T-helper 2 cell (primary cell): ENCODE data around the gene GDF10.

Experiments used
- DNase-seq, 5 experiments: peaks; one replicate each; pipeline versions ENCODE4 v3.0.0 to v3.0.0-alpha.2; 2012 to 2022

The GDF10 gene

GRCh38 chr10:47269294-47269693 is 30.7 kb upstream of the GDF10 start:
- no peak for DNase-seq

GRCh38 chr10:47276071-47276470 is 23.9 kb upstream of the GDF10 start:
- DNase-seq = no peak

GRCh38 chr10:47276576-47277351 is 23.2 kb upstream of the GDF10 start:
- no peak for DNase-seq

- peak in 2 of 5 experiments; percentile 7 to 61 for DNase-seq
Observed at GRCh38 chr10:47277352-47278151, 22.4 kb upstream of the GDF10 start.

- DNase-seq = no peak
Observed at GRCh38 chr10:47278152-47278473, 21.9 kb upstream of the GDF10 start.

- DNase-seq = no peak
Observed at GRCh38 chr10:47278720-47279119, 21.3 kb upstream of the GDF10 start.

GRCh38 chr10:47279276-47279675 is 20.7 kb upstream of the GDF10 start:
- no peak for DNase-seq

- DNase-seq = no peak
Observed at GRCh38 chr10:47282005-47282656, 17.9 kb upstream of the GDF10 start.

GRCh38 chr10:47282657-47283018 is 17.4 kb upstream of the GDF10 start:
- DNase-seq = no peak

- no peak for DNase-seq
Observed at GRCh38 chr10:47283101-47283630, 16.8 kb upstream of the GDF10 start.

GRCh38 chr10:47283848-47284247 is 16.1 kb upstream of the GDF10 start:
- no peak for DNase-seq

- peak in 1 of 5 experiments; percentile 25 for DNase-seq
Observed at GRCh38 chr10:47285381-47286115, 14.4 kb upstream of the GDF10 start.

GRCh38 chr10:47286116-47286505 is 13.9 kb upstream of the GDF10 start:
- no peak for DNase-seq

GRCh38 chr10:47286591-47287315 is 13.2 kb upstream of the GDF10 start:
- DNase-seq = peak in 1 of 5 experiments; percentile 38

- DNase-seq = no peak
Observed at GRCh38 chr10:47287365-47287802, 12.6 kb upstream of the GDF10 start.

- DNase-seq = no peak
Observed at GRCh38 chr10:47287805-47288204, 12.2 kb upstream of the GDF10 start.

GRCh38 chr10:47288236-47288635 is 11.8 kb upstream of the GDF10 start:
- no peak for DNase-seq

GRCh38 chr10:47288916-47289495 is 11.0 kb upstream of the GDF10 start:
- no peak for DNase-seq

- DNase-seq = no peak
Observed at GRCh38 chr10:47289921-47290320, 10.1 kb upstream of the GDF10 start.

GRCh38 chr10:47290338-47290737 is 9.7 kb upstream of the GDF10 start:
- no peak for DNase-seq

GRCh38 chr10:47291682-47292081 is 8.3 kb upstream of the GDF10 start:
- no peak for DNase-seq

- DNase-seq = no peak
Observed at GRCh38 chr10:47294057-47294456, 5.9 kb upstream of the GDF10 start.
